Measurements from ENCODE around the gene CLCN2. TPM values are rescaled to one million over a fixed set of nuclear protein-coding genes. Genes with fewer than 3 reads are reported as not detected.
A peak's percentile ranks its signal among the peaks of the same experiment; 100 is the strongest.

CLCN2 gene
- total RNA-seq, 2 donors from 2014 or later, result 7.5 to 12.2 TPM

DNA sequence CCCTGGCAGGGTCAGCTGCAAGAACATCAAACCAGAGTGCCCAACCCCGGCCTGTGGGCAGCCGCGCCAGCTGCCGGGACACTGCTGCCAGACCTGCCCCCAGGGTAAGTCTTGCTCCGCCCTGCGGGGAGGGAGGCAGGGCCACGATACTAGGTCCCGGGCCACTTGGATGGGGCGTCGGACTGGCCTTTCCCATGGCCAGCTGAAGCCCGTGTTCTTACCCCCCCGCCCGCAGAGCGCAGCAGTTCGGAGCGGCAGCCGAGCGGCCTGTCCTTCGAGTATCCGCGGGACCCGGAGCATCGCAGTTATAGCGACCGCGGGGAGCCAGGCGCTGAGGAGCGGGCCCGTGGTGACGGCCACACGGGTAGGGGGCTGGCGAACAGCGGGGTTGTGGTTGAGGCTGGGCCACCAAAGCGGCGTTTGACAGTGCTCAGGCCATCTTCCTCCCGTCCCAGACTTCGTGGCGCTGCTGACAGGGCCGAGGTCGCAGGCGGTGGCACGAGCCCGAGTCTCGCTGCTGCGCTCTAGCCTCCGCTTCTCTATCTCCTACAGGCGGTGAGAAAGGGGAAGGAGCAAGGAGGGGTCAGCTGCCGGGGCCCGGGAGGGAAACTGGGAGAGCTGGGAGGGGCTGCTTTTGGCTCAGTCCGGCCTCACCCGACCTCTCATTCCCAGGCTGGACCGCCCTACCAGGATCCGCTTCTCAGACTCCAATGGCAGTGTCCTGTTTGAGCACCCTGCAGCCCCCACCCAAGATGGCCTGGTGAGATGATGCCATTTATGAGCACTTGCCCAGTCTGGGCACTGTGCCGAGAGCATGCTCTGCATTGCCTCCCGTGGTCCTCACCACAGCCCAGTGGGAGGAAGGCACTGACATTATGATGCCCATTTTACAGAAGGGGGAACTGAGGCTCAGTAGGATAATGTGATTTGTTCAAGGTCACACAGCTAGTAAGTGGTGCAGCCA lies 20.1 kb upstream of the CLCN2 start:
- Histone ChIP-seq H3K27me3 (no peaks in the 10 kb centered on the region), H3K36me3 (replicated peaks in 1 of 2; ENCODE audit: insufficient read depth in 1 of 2, low read depth in 2 of 2) (no peaks in the 10 kb centered on the region), H3K4me1 (peaks cover 34% of the 10 kb centered on the region), H3K4me3 (no peak overlapping the region), H3K27ac (no peak overlapping the region), H3K9me3 (no peaks in the 10 kb centered on the region)
- 42 to 83% methylated on average over 2 to 48 of the region's 55 CpGs for WGBS, 2 donors
- ATAC-seq (no peak), DNase-seq (no peak)
- no peak for TF ChIP-seq POLR2A (IDR thresholded peaks at IDR 0.05)
- TF ChIP-seq, protein P1, sequence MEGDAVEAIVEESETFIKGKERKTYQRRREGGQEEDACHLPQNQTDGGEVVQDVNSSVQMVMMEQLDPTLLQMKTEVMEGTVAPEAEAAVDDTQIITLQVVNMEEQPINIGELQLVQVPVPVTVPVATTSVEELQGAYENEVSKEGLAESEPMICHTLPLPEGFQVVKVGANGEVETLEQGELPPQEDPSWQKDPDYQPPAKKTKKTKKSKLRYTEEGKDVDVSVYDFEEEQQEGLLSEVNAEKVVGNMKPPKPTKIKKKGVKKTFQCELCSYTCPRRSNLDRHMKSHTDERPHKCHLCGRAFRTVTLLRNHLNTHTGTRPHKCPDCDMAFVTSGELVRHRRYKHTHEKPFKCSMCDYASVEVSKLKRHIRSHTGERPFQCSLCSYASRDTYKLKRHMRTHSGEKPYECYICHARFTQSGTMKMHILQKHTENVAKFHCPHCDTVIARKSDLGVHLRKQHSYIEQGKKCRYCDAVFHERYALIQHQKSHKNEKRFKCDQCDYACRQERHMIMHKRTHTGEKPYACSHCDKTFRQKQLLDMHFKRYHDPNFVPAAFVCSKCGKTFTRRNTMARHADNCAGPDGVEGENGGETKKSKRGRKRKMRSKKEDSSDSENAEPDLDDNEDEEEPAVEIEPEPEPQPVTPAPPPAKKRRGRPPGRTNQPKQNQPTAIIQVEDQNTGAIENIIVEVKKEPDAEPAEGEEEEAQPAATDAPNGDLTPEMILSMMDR (IDR thresholded peaks at IDR 0.05), result no peak
- intact Hi-C loops (cut with DNase I), result no loop called here

DNA sequence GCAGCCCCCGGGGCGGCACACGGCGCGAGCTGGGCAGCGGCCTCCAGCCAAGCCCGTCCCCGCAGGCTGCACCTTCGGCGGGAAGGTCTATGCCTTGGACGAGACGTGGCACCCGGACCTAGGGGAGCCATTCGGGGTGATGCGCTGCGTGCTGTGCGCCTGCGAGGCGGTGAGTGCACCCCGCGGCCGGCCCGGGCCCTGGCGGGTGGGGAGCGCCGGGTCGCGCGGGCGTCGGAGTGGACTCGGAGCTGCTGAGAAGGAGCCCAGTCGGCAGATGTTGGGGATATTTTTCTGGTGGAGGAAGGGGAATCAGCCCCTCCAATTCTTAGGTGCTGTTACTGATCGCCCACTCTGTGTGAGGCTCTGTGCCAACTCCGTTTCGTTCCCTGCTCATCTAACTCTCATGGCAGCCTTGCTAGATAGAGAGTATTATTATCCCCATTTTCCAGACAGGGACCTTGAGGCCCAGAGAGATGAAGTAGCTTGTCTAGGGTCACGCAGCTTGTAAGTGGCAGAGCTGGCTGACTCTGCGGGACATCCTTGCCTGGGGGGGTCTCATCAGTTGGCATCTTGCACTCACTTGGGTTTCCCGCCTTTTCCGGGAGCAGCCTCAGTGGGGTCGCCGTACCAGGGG lies 19.3 kb upstream of the CLCN2 start:
- peak overlapping the region in 2 of 4 donors; percentile 45 for H3K27ac ChIP-seq
- TF ChIP-seq, protein P1 (IDR thresholded peaks at IDR 0.05), result no peak
- no peak for TF ChIP-seq POLR2A (IDR thresholded peaks at IDR 0.05)
- DNase-seq, result no peak
- 3 to 5% methylated on average over 12 to 42 of the region's 42 CpGs for WGBS, 2 donors
- H3K36me3 ChIP-seq (replicated peaks in 1 of 2; ENCODE audit: insufficient read depth in 1 of 2, low read depth in 2 of 2), result no peaks in the 10 kb centered on the region
- intact Hi-C loops (cut with DNase I), result no loop called here
- H3K27me3 ChIP-seq, result no peaks in the 10 kb centered on the region
- no peaks in the 10 kb centered on the region for H3K9me3 ChIP-seq
- ATAC-seq, result peak; percentile 25
- H3K4me3 ChIP-seq, result peak overlapping the region in 1 of 2 donors; percentile 17
- H3K4me1 ChIP-seq, result peaks cover 34% of the 10 kb centered on the region

DNA sequence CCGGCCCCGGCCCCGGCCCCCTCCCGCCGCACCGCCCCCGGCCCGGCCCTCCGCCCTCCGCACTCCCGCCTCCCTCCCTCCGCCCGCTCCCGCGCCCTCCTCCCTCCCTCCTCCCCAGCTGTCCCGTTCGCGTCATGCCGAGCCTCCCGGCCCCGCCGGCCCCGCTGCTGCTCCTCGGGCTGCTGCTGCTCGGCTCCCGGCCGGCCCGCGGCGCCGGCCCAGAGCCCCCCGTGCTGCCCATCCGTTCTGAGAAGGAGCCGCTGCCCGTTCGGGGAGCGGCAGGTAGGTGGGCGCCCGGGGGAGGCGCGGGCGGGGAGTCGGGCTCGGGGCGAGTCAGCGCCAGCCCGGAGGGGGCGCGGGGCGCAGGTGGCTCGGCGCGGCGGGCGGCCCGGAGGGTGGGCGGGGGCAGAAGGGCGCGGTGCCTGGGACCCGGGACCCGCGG lies 18.8 kb upstream of the CLCN2 start:
- Histone ChIP-seq H3K27me3 (no peaks in the 10 kb centered on the region), H3K4me3 (no peak overlapping the region), H3K27ac (peak overlapping the region in 2 of 4 donors; percentile 45), H3K4me1 (peaks cover 34% of the 10 kb centered on the region), H3K36me3 (replicated peaks in 1 of 2; ENCODE audit: insufficient read depth in 1 of 2, low read depth in 2 of 2) (no peaks in the 10 kb centered on the region), H3K9me3 (no peaks in the 10 kb centered on the region)
- DNase-seq, result peak; percentile 74 to 81 (median 76)
- TF ChIP-seq, protein P1 (IDR thresholded peaks at IDR 0.05), result no peak
- TF ChIP-seq POLR2A (IDR thresholded peaks at IDR 0.05), result no peak
- peak; percentile 84 for ATAC-seq
- 0% methylated on average over 34 of the region's 62 CpGs; no CpG with 5 or more reads in 1 of the 2 donors for WGBS, 2 donors
- intact Hi-C loops (cut with DNase I), result no loop called here

DNA sequence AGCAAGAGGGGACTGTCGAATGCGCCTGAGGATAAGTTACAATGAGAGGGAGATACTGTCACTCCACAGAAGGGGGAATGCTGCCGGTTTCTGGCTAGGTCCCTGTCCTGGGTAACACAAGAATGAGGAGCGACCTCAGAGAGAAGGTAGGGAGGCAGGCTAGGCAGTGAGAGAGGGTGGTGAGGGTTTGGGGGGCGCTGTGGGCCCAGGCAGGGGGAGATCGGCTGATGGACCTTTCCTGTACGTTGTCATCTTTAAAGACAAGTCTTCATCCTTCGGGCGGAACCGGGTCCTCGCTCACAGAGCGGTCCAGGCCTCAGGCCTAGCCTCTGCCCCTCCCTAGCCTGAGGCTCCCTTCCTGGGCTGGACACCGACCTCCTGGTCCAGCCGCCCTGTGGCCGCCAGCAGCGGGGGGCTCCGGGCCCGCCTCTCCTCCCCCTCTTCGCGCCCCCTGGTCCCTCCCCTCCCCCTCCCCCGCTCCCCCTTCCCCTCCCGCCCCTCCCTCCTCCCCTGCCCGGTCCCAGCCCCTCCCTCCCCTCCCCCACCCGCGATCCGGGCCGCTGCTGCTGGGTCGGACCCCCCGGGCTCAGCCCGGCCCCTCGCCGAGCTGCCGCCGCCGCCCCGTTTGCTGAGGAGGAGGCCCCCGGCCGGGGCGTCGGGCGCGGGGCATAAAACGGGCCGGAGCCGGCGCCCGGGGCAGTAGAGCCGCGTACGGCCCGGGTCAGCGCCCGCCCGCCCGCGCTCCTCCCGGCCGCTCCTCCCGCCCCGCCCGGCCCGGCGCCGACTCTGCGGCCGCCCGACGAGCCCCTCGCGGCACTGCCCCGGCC lies 18.2 kb upstream of the CLCN2 start, which contains the start of gene CHRD:
Gene CHRD (plus strand): TSS at position 697 of the 827 bp plus-strand sequence. CDS start 265 bp downstream, outside the sequence.
- H3K4me3 ChIP-seq, result peak within 1 kb of the TSS in 1 of 2 donors; percentile 17
- intact Hi-C loops (cut with DNase I), result no loop called here
- 60 to 62% methylated on average over 15 to 19 of the region's 71 CpGs for WGBS, 2 donors
- peaks cover 34% of the 10 kb centered on the region for H3K4me1 ChIP-seq
- H3K9me3 ChIP-seq, result no peaks in the 10 kb centered on the region
- H3K27me3 ChIP-seq, result no peaks in the 10 kb centered on the region
- no peak for ATAC-seq
- no peak for DNase-seq
- H3K27ac ChIP-seq, result peak within 1 kb of the TSS; percentile 32 to 45 (median 44)
- TF ChIP-seq POLR2A (IDR thresholded peaks at IDR 0.05), result no peak
- TF ChIP-seq, protein P1 (IDR thresholded peaks at IDR 0.05), result no peak
- H3K36me3 ChIP-seq (replicated peaks in 1 of 2; ENCODE audit: insufficient read depth in 1 of 2, low read depth in 2 of 2), result no peaks in the 10 kb centered on the region

Measured in body of pancreas (tissue), 4 donors.